K562 (cell line): ENCODE measurements around the gene MAGEA4. TPM values are rescaled to one million over a fixed set of nuclear protein-coding genes. Genes with fewer than 3 reads are reported as not detected.

Experiments
- ARID3B ChIP-seq: fragments of 250-450 bp; sonication (Bioruptor Pico); IDR thresholded peaks from 2 replicates; pipeline ENCODE4 v1.4.0; 2020; ENCODE audit warnings: borderline replicate concordance
- CBFA2T2 ChIP-seq: fragments of 450-650 bp; conservative IDR thresholded peaks from 2 replicates; pipeline ENCODE4 v1.6.1; 2017; ENCODE audit warnings: mild to moderate bottlenecking
- FOS ChIP-seq: IDR thresholded peaks from 3 replicates; pipeline ENCODE4 v1.6.1; 2011; ENCODE audit not compliant: insufficient read length; ENCODE audit errors: extremely low read depth
- GTF2E2 ChIP-seq: fragments of 200-800 bp; sonication (Bioruptor generic); IDR thresholded peaks from 2 replicates; pipeline ENCODE4 v1.6.1; 2016; ENCODE audit warnings: missing genetic modification characterization, missing compliant biosample characterization
- HDAC6 ChIP-seq: IDR thresholded peaks from 2 replicates; pipeline ENCODE4 v1.6.1; 2012; ENCODE audit warnings: low read depth, mild to moderate bottlenecking, control low read depth, inconsistent platforms, low read length, moderate library complexity
- KAT8 ChIP-seq: fragments of 450-650 bp; IDR thresholded peaks from 2 replicates; pipeline ENCODE4 v1.6.1; 2016; ENCODE audit warnings: low read depth, mild to moderate bottlenecking
- PHF21A ChIP-seq: fragments of 450-650 bp; IDR thresholded peaks from 2 replicates; pipeline ENCODE4 v1.6.1; 2017; ENCODE audit warnings: low read depth, borderline replicate concordance
- ZFX ChIP-seq: sonication (generic); formaldehyde crosslinking; IDR thresholded peaks from 2 replicates; pipeline ENCODE4 v1.8.0; 2022; ENCODE audit warnings: mild to moderate bottlenecking, missing genetic modification reagents, moderate library complexity
- ZNF212 ChIP-seq: fragments of 450-650 bp; formaldehyde crosslinking; IDR thresholded peaks from 2 replicates; pipeline ENCODE4 v1.4.0; 2020; ENCODE audit warnings: mild to moderate bottlenecking
- ZNF24 ChIP-seq: fragments of 450-650 bp; IDR thresholded peaks from 2 replicates; pipeline ENCODE4 v1.6.1; 2016
- ZNF311 ChIP-seq: fragments of 250-450 bp; sonication (Bioruptor Pico); IDR thresholded peaks from 2 replicates; pipeline ENCODE4 v1.4.0; 2020; ENCODE audit warnings: mild to moderate bottlenecking, moderate library complexity
- polyA plus RNA-seq, 8 experiments: library from polyadenylated mRNA; depleted of rRNA in 4 of 8; stranded (reverse) in 5 of 8; unstranded in 3 of 8; fragments of >200 nt; fragmentation: Nextera tagmentation in 2 of 8; fragmentation: Illumina TruSeq in 1 of 8; extraction: Ambion mirVana in 2 of 8; extraction: Trizol in 1 of 8; gene quantifications; 2 replicates each; pipeline versions ENCODE4 v1.2.1 to v1.2.3, GENCODE V29; 2011 to 2014; ENCODE audit warnings: inconsistent platforms in 1 of 8, missing spikeins in 1 of 8
- total RNA-seq, 7 experiments: library from RNA; depleted of rRNA in 6 of 7; stranded (reverse); fragments of >200 nt in 6 of 7; fragmentation: Illumina TruSeq in 2 of 7; extraction: Trizol in 2 of 7; gene quantifications; 2 replicates each; pipeline versions ENCODE4 v1.2.1 to v1.2.3, GENCODE V29; 2011 to 2021; ENCODE audit warnings: low replicate concordance in 1 of 7
- TF ChIP-seq, protein P1 (sequence below): IDR thresholded peaks from 3 replicates; pipeline ENCODE4 v1.6.1; 2011; ENCODE audit warnings: borderline replicate concordance, mild to moderate bottlenecking; ENCODE audit not compliant: insufficient read length, insufficient read depth
- TF ChIP-seq, protein P2 (sequence below): sonication (generic); formaldehyde crosslinking; IDR thresholded peaks from 2 replicates; pipeline ENCODE4 v1.8.1; 2023; ENCODE audit warnings: missing genetic modification reagents, mild to moderate bottlenecking, borderline replicate concordance
- TF ChIP-seq, protein P3 (sequence below): sonication (generic); formaldehyde crosslinking; IDR thresholded peaks from 2 replicates; pipeline ENCODE4 v1.8.1; 2023; ENCODE audit warnings: mild to moderate bottlenecking, missing genetic modification reagents

Gene MAGEA4
- total and polyA plus RNA-seq, 9 of the 15 experiments (the other 6 are each of a cell fraction or from before 2014, with no cell fraction given): 0.42 to 1.9 (median 0.69) TPM

DNA sequence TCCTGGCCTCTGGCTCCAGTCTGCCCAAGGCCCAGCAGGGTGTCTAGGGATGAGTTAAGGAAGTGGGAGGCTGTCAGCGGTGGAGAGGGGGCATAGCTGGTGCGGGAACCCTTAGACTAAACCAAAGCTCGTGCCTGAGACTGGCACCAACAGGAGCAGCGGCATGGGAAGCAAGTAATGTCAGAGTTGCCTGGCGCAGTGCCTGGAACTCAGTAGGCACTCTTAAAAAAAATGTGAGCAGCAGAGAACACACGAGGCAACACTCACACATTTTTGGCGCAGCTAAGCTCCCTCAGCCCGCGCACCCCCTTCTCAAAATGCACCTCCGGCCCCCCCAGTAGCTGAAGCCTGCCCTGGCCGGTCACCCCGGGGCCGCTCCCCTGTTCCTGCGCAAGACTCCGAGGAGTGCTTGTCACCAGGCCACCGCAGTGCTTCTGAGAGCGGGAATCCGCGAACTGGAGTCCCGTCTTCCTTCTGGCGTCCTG, 61.2 kb downstream of the MAGEA4 start (continued):
- TF ChIP-seq FOS (no peak), HDAC6 (no peak), ZFX (CRISPR knock-in tag) (peak; percentile 17; the same call in 1 of the 2 replicates), GTF2E2 (tag) (no peak), CBFA2T2 (no peak), ARID3B (CRISPR knock-in tag) (no peak), KAT8 (no peak), PHF21A (no peak), ZNF311 (CRISPR knock-in tag) (no peak), ZNF24 (no peak), ZNF212 (no peak)
- TF ChIP-seq, protein P1, sequence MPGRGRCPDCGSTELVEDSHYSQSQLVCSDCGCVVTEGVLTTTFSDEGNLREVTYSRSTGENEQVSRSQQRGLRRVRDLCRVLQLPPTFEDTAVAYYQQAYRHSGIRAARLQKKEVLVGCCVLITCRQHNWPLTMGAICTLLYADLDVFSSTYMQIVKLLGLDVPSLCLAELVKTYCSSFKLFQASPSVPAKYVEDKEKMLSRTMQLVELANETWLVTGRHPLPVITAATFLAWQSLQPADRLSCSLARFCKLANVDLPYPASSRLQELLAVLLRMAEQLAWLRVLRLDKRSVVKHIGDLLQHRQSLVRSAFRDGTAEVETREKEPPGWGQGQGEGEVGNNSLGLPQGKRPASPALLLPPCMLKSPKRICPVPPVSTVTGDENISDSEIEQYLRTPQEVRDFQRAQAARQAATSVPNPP: no peak
- TF ChIP-seq, protein P2, sequence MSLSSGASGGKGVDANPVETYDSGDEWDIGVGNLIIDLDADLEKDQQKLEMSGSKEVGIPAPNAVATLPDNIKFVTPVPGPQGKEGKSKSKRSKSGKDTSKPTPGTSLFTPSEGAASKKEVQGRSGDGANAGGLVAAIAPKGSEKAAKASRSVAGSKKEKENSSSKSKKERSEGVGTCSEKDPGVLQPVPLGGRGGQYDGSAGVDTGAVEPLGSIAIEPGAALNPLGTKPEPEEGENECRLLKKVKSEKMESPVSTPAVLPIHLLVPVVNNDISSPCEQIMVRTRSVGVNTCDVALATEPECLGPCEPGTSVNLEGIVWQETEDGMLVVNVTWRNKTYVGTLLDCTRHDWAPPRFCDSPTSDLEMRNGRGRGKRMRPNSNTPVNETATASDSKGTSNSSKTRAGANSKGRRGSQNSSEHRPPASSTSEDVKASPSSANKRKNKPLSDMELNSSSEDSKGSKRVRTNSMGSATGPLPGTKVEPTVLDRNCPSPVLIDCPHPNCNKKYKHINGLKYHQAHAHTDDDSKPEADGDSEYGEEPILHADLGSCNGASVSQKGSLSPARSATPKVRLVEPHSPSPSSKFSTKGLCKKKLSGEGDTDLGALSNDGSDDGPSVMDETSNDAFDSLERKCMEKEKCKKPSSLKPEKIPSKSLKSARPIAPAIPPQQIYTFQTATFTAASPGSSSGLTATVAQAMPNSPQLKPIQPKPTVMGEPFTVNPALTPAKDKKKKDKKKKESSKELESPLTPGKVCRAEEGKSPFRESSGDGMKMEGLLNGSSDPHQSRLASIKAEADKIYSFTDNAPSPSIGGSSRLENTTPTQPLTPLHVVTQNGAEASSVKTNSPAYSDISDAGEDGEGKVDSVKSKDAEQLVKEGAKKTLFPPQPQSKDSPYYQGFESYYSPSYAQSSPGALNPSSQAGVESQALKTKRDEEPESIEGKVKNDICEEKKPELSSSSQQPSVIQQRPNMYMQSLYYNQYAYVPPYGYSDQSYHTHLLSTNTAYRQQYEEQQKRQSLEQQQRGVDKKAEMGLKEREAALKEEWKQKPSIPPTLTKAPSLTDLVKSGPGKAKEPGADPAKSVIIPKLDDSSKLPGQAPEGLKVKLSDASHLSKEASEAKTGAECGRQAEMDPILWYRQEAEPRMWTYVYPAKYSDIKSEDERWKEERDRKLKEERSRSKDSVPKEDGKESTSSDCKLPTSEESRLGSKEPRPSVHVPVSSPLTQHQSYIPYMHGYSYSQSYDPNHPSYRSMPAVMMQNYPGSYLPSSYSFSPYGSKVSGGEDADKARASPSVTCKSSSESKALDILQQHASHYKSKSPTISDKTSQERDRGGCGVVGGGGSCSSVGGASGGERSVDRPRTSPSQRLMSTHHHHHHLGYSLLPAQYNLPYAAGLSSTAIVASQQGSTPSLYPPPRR (CRISPR knock-in tag): no peak
- TF ChIP-seq, protein P3, sequence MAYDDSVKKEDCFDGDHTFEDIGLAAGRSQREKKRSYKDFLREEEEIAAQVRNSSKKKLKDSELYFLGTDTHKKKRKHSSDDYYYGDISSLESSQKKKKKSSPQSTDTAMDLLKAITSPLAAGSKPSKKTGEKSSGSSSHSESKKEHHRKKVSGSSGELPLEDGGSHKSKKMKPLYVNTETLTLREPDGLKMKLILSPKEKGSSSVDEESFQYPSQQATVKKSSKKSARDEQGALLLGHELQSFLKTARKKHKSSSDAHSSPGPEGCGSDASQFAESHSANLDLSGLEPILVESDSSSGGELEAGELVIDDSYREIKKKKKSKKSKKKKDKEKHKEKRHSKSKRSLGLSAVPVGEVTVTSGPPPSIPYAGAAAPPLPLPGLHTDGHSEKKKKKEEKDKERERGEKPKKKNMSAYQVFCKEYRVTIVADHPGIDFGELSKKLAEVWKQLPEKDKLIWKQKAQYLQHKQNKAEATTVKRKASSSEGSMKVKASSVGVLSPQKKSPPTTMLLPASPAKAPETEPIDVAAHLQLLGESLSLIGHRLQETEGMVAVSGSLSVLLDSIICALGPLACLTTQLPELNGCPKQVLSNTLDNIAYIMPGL (CRISPR knock-in tag): 0 out of 2 replicates have a peak, but pooled peaks have one; percentile 16
